Thyroid gland (tissue), 4 donors: ENCODE results near the gene MGAT4C. TPM values are rescaled to one million over a fixed set of nuclear protein-coding genes. Genes with fewer than 3 reads are reported as not detected.

ENCODE experiments used
- DNase-seq, 2 donors: peaks; one replicate each; pipeline ENCODE4 v3.0.0-alpha.2; 2019
- H3K27ac ChIP-seq, 3 donors: fragments of 200-600 bp; sonication (generic); 1 replicate in 2 of 3; 2 replicates in 1 of 3; pipeline ENCODE4 v1.5.1; 2016 to 2019; ENCODE audit warnings: mild to moderate bottlenecking in 1 of 3, moderate library complexity in 1 of 3
- H3K27me3 ChIP-seq: fragments of 200-600 bp; sonication (generic); one replicate; pipeline ENCODE4 v1.5.1; 2019
- H3K36me3 ChIP-seq, 2 donors: fragments of 200-600 bp; sonication (generic); one replicate each; pipeline ENCODE4 v1.5.1; 2016 to 2019
- H3K4me1 ChIP-seq, 2 donors: fragments of 200-600 bp; sonication (generic); one replicate each; pipeline ENCODE4 v1.5.1; 2017 to 2019
- H3K4me3 ChIP-seq, 3 donors: fragments of 200-600 bp; sonication (generic); replicated peaks in 1 of 3; 1 replicate in 2 of 3; 2 replicates in 1 of 3; pipeline ENCODE4 v1.5.1; 2016; ENCODE audit warnings: mild to moderate bottlenecking in 1 of 3
- H3K9me3 ChIP-seq: fragments of 200-600 bp; sonication (generic); one replicate; pipeline ENCODE4 v1.5.1; 2017
- POLR2A ChIP-seq, 2 donors: fragments of 450-650 bp; IDR thresholded peaks; one replicate each; pipeline ENCODE4 v1.6.1; 2017; ENCODE audit warnings: antibody characterized with exemption in 2 of 2, mild to moderate bottlenecking in 2 of 2, moderate library complexity in 1 of 2
- WGBS, 2 donors: methylation state at CpG; one replicate each; pipeline ENCODE4 v1.1.5; 2017; 5-methylcytosine and 5-hydroxymethylcytosine counted together
- intact Hi-C: fragments of 100-400 bp; cut with DNase I; formaldehyde crosslinking; loops from one replicate; pipeline ENCODE4 v1.15.1; 2023
- total RNA-seq, 4 donors: library from RNA; depleted of rRNA; stranded (reverse); fragments of >200 nt; gene quantifications; one replicate each; pipeline ENCODE4 v1.2.3, GENCODE V29; 2016
- TF ChIP-seq, protein P1 (sequence below), 6 experiments: fragments of 200-600 bp in 3 of 6; fragments of 450-650 bp in 3 of 6; sonication (generic) in 3 of 6; IDR thresholded peaks; one replicate each; pipeline ENCODE4 v1.5.1; 2016 to 2019; ENCODE audit warnings: antibody characterized with exemption in 6 of 6, mild to moderate bottlenecking in 2 of 6, inconsistent platforms in 1 of 6, moderate library complexity in 1 of 6

MGAT4C gene
- total RNA-seq, 4 donors from 2014 or later = 45.1 to 113 (median 63.2) TPM

GRCh38 chr12:86174188-86174587, 82.0 kb downstream of the MGAT4C start:
- Histone ChIP-seq H3K27me3 (no peaks in the 10 kb centered on the region), H3K36me3 (no peaks in the 10 kb centered on the region), H3K9me3 (no peaks in the 10 kb centered on the region), H3K4me3 (no peak overlapping the region), H3K27ac (no peak overlapping the region), H3K4me1 (no peaks in the 10 kb centered on the region)
- intact Hi-C loops = no loop called here
- TF ChIP-seq, protein P1, sequence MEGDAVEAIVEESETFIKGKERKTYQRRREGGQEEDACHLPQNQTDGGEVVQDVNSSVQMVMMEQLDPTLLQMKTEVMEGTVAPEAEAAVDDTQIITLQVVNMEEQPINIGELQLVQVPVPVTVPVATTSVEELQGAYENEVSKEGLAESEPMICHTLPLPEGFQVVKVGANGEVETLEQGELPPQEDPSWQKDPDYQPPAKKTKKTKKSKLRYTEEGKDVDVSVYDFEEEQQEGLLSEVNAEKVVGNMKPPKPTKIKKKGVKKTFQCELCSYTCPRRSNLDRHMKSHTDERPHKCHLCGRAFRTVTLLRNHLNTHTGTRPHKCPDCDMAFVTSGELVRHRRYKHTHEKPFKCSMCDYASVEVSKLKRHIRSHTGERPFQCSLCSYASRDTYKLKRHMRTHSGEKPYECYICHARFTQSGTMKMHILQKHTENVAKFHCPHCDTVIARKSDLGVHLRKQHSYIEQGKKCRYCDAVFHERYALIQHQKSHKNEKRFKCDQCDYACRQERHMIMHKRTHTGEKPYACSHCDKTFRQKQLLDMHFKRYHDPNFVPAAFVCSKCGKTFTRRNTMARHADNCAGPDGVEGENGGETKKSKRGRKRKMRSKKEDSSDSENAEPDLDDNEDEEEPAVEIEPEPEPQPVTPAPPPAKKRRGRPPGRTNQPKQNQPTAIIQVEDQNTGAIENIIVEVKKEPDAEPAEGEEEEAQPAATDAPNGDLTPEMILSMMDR (IDR thresholded peaks at IDR 0.05) = no peak
- TF ChIP-seq POLR2A (IDR thresholded peaks at IDR 0.05) = no peak
- WGBS, 2 donors = 96 to 98% methylated on average over 2 of the region's 2 CpGs
- DNase-seq = no peak

- Histone ChIP-seq H3K27ac (no peak overlapping the region), H3K36me3 (no peaks in the 10 kb centered on the region), H3K4me3 (no peak overlapping the region), H3K27me3 (no peaks in the 10 kb centered on the region), H3K9me3 (no peaks in the 10 kb centered on the region), H3K4me1 (no peaks in the 10 kb centered on the region)
- TF ChIP-seq, protein P1 (IDR thresholded peaks at IDR 0.05) = no peak
- TF ChIP-seq POLR2A (IDR thresholded peaks at IDR 0.05) = no peak
- 66 to 73% methylated on average over 2 of the region's 2 CpGs for WGBS, 2 donors
- intact Hi-C loops = no loop called here
- no peak for DNase-seq
Observed at GRCh38 chr12:86172913-86173443, 83.2 kb downstream of the MGAT4C start.

- intact Hi-C loops = no loop called here
- H3K36me3 ChIP-seq = no peaks in the 10 kb centered on the region
- H3K4me3 ChIP-seq = no peak overlapping the region
- H3K9me3 ChIP-seq = no peaks in the 10 kb centered on the region
- no peaks in the 10 kb centered on the region for H3K4me1 ChIP-seq
- no peak overlapping the region for H3K27ac ChIP-seq
- WGBS, 2 donors = 84 to 90% methylated on average over 1 of the region's 1 CpG
- H3K27me3 ChIP-seq = no peaks in the 10 kb centered on the region
- TF ChIP-seq, protein P1 (IDR thresholded peaks at IDR 0.05) = no peak
- TF ChIP-seq POLR2A (IDR thresholded peaks at IDR 0.05) = no peak
- no peak for DNase-seq
Observed at GRCh38 chr12:86170051-86170450, 86.1 kb downstream of the MGAT4C start.

- H3K27me3 ChIP-seq = no peaks in the 10 kb centered on the region
- WGBS, 2 donors = 95 to 96% methylated on average over 4 of the region's 4 CpGs
- H3K9me3 ChIP-seq = no peaks in the 10 kb centered on the region
- H3K27ac ChIP-seq = no peak overlapping the region
- DNase-seq = no peak
- no peaks in the 10 kb centered on the region for H3K4me1 ChIP-seq
- no peaks in the 10 kb centered on the region for H3K36me3 ChIP-seq
- intact Hi-C loops = no loop called here
- no peak for TF ChIP-seq POLR2A (IDR thresholded peaks at IDR 0.05)
- TF ChIP-seq, protein P1 (IDR thresholded peaks at IDR 0.05) = no peak
- H3K4me3 ChIP-seq = no peak overlapping the region
Observed at GRCh38 chr12:86158956-86159355, 97.2 kb downstream of the MGAT4C start.

DNA sequence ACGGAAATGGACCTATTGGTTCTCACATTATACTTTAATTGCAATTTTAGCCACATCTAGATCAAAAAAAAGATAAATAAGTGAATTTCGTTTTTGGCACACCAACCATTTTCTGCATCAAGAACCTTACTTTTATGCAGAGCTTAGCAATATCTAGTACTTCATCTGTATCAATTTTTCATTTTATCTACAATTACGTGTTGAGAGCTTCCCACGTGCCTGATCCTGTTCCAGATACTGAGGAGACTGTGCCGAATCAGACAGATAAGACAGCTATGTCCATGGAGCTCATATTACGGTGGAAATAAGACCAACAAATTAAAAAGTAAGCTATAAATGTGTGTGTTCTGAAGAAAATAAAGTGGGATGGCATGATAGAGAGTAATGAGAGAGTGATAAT, 101.6 kb downstream of the MGAT4C start:
- TF ChIP-seq, protein P1 (IDR thresholded peaks at IDR 0.05) = no peak
- no peak for TF ChIP-seq POLR2A (IDR thresholded peaks at IDR 0.05)
- no peaks in the 10 kb centered on the region for H3K27me3 ChIP-seq
- intact Hi-C loops = no loop called here
- no peaks in the 10 kb centered on the region for H3K36me3 ChIP-seq
- no peak overlapping the region for H3K27ac ChIP-seq
- 80 to 90% methylated on average over 6 of the region's 6 CpGs for WGBS, 2 donors
- DNase-seq = no peak
- H3K4me3 ChIP-seq = no peak overlapping the region
- peaks cover 0 to 11% of the 10 kb centered on the region in 2 donors for H3K4me1 ChIP-seq
- H3K9me3 ChIP-seq = no peaks in the 10 kb centered on the region
